Left ventricle myocardium inferior (tissue), 1 donor: ENCODE results near the gene MAML3. TPM values are rescaled to one million over a fixed set of nuclear protein-coding genes. Genes with fewer than 3 reads are reported as not detected.

ENCODE experiments used
- DNase-seq: peaks from one replicate; pipeline ENCODE4 v3.0.0-alpha.2; 2020
- H3K27ac ChIP-seq: fragments of 200-600 bp; replicated peaks from 2 replicates; pipeline ENCODE4 v1.8.0; 2021
- H3K27me3 ChIP-seq: fragments of 200-600 bp; 2 replicates; pipeline ENCODE4 v1.8.0; 2021; ENCODE audit warnings: low read depth
- H3K36me3 ChIP-seq: fragments of 200-600 bp; 2 replicates; pipeline ENCODE4 v1.8.0; 2021
- H3K4me1 ChIP-seq: fragments of 200-600 bp; 2 replicates; pipeline ENCODE4 v1.8.0; 2021
- H3K4me3 ChIP-seq: fragments of 200-600 bp; 2 replicates; pipeline ENCODE4 v1.8.0; 2021; ENCODE audit warnings: mild to moderate bottlenecking, moderate library complexity
- H3K9me3 ChIP-seq: fragments of 200-600 bp; replicated peaks from 2 replicates; pipeline ENCODE4 v1.8.0; 2021
- intact Hi-C: fragments of 100-400 bp; cut with micrococcal nuclease; formaldehyde crosslinking; loops from one replicate; pipeline ENCODE4 v1.11.0; 2022
- total RNA-seq: library from RNA; stranded (reverse); fragmentation: NEBNext Ultra II Directional; extraction: Animal tissue kit (Norgen Biotek cat#: 25700); gene quantifications from one replicate; pipeline ENCODE4 v1.2.1, GENCODE V29; 2021
- TF ChIP-seq, protein P1 (sequence below): fragments of 200-600 bp; IDR thresholded peaks from 2 replicates; pipeline ENCODE4 v1.8.0; 2021; ENCODE audit warnings: antibody characterized with exemption, mild to moderate bottlenecking, borderline replicate concordance
- donor health status: DM: no; HTN: yes; CAD: no; lungs with severe emphysema.

MAML3 gene
- total RNA-seq, 1 donor from 2014 or later, result 2.6 TPM

DNA sequence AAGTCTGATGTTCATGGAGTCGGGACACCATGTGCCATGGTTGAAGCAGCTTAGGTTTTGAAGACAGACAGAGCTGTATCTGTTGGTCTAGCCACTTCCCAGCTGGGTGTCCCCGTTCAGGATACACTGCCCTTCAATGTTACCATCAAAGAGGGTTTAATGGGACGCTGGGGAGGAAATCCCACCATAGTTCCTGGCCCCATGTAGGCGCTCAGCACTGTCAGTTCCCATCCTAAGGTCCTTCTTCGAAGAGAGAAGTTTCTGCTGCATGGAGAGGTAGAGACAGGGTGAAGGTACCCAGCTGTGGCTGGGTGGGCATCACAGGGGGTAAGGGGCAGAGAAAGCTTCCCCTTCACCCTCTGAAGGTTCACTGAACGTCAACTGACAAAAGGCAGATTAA, 484.6 kb downstream of the MAML3 start:
- Histone ChIP-seq H3K27ac (no peak overlapping the region), H3K9me3 (no peaks in the 10 kb centered on the region), H3K4me3 (no peak overlapping the region), H3K4me1 (peaks cover 69% of the 10 kb centered on the region), H3K36me3 (peaks cover 21% of the 10 kb centered on the region), H3K27me3 (no peaks in the 10 kb centered on the region)
- intact Hi-C loops, result no loop called here
- TF ChIP-seq, protein P1, sequence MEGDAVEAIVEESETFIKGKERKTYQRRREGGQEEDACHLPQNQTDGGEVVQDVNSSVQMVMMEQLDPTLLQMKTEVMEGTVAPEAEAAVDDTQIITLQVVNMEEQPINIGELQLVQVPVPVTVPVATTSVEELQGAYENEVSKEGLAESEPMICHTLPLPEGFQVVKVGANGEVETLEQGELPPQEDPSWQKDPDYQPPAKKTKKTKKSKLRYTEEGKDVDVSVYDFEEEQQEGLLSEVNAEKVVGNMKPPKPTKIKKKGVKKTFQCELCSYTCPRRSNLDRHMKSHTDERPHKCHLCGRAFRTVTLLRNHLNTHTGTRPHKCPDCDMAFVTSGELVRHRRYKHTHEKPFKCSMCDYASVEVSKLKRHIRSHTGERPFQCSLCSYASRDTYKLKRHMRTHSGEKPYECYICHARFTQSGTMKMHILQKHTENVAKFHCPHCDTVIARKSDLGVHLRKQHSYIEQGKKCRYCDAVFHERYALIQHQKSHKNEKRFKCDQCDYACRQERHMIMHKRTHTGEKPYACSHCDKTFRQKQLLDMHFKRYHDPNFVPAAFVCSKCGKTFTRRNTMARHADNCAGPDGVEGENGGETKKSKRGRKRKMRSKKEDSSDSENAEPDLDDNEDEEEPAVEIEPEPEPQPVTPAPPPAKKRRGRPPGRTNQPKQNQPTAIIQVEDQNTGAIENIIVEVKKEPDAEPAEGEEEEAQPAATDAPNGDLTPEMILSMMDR, result no peak
- DNase-seq, result no peak

DNA sequence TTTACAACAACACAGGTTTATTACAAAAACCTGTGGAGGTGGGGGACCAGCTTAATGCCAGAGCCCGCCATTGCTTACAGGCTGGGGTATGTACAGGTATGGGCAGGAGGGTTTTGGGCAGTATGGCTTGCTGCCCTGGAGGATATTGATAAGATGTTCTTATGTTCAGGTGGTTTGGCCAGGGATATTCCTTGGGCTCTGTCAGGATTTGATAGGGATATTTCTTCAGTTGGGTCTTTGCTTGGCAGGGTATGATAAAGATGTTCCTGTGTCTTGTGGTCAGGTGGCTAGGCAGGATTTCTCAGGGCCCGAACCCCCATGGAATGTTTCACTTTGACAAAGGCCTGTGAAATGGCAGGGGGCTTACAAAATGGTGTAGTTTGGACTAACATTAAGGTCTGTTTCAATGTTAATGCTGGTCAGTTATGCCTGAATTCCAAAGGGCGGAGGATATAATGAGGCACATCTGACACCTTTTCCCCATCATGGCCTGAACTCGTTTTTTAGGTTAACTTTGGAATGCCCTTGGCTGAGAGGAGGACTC, 485.3 kb downstream of the MAML3 start:
- Histone ChIP-seq H3K4me3 (no peak overlapping the region), H3K27ac (no peak overlapping the region), H3K27me3 (no peaks in the 10 kb centered on the region), H3K9me3 (no peaks in the 10 kb centered on the region), H3K4me1 (peaks cover 63% of the 10 kb centered on the region), H3K36me3 (peaks cover 21% of the 10 kb centered on the region)
- TF ChIP-seq, protein P1, result no peak
- no peak for DNase-seq
- intact Hi-C loops, result no loop called here

DNA sequence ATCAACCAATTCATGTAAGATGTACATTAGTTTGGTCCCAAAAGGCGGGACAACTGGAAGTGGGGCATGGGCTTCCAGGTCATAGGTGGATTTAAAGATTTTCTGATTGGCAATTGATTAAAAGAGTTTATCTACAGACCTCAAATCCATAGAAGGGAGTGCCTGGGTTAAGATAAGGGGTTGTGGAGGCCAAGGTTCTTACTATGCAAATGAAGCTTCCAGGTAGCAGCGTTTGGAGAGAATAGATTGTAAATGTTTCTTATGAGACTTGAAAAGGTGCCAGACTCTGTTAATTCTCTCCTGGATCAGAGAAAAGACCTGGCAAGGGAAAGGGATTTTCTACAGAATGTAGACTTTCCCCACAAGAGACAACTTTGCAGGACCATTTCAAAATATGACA, 485.9 kb downstream of the MAML3 start:
- no peak for DNase-seq
- intact Hi-C loops, result no loop called here
- H3K36me3 ChIP-seq, result peaks cover 16% of the 10 kb centered on the region
- TF ChIP-seq, protein P1, result no peak
- H3K9me3 ChIP-seq, result no peaks in the 10 kb centered on the region
- peak overlapping the region; percentile 90 for H3K27ac ChIP-seq
- H3K4me1 ChIP-seq, result peaks cover 61% of the 10 kb centered on the region
- H3K4me3 ChIP-seq, result peak overlapping the region; percentile 9
- no peaks in the 10 kb centered on the region for H3K27me3 ChIP-seq

Other genes starting within 250 kb of the MAML3 start
- gene SCOC, start 219.5 kb upstream of the MAML3 start, total RNA-seq, result 84.5 TPM